ENCODE results near the gene WRAP53.

DNA sequence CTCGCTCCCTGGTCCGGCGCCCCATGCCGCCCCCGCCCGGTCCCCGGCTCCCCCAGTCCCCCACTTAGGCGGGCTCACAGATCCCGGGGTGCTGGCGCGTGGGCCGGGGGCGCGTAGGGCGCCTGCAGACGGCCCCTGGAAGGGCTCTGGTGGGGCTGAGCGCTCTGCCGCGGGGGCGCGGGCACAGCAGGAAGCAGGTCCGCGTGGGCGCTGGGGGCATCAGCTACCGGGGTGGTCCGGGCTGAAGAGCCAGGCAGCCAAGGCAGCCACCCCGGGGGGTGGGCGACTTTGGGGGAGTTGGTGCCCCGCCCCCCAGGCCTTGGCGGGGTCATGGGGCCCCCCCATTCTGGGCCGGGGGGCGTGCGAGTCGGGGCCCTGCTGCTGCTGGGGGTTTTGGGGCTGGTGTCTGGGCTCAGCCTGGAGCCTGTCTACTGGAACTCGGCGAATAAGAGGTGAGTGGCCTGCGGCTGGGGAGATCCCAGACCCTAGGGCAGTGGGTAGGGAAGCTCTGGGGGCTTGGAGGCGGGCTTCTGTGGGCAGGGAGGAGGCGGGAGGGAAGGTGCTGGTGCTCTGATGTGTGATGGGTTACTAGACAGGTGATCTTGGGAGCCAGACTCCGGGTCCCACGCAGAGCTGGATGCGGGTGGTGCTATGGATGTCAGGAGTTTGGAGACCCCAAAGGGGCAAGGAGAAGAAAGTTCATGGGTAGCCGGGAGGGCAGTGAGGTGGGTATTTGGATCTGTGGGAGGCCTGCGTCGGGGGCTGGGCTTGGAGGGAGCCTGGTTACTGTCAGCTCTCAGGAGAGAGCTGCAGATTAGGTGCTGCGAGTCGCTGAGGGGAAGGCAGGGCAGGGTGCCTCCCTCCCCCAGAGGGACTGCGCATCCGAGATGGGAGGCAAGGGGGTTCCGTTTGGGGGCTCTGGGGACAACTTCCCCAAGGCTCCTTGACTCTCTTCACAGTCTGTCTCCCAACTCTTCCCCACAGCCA lies 17.3 kb downstream of the WRAP53 start:
- no peak for TF ChIP-seq POLR2A (IDR thresholded peaks at IDR 0.05)
- TF ChIP-seq, protein P1, sequence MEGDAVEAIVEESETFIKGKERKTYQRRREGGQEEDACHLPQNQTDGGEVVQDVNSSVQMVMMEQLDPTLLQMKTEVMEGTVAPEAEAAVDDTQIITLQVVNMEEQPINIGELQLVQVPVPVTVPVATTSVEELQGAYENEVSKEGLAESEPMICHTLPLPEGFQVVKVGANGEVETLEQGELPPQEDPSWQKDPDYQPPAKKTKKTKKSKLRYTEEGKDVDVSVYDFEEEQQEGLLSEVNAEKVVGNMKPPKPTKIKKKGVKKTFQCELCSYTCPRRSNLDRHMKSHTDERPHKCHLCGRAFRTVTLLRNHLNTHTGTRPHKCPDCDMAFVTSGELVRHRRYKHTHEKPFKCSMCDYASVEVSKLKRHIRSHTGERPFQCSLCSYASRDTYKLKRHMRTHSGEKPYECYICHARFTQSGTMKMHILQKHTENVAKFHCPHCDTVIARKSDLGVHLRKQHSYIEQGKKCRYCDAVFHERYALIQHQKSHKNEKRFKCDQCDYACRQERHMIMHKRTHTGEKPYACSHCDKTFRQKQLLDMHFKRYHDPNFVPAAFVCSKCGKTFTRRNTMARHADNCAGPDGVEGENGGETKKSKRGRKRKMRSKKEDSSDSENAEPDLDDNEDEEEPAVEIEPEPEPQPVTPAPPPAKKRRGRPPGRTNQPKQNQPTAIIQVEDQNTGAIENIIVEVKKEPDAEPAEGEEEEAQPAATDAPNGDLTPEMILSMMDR (IDR thresholded peaks at IDR 0.05 in 8 of 11, conservative IDR thresholded peaks at IDR 0.05 in 3 of 11): no peak
- no peak for TF ChIP-seq POLR2AphosphoS5 (IDR thresholded peaks at IDR 0.05)
